NCI-H2171 (cell line): ENCODE results near the gene DSE.

Experiments used
- DNase-seq: peaks from one replicate; lab custom pipeline; 2025; lab: John Stamatoyannopoulos, UW

DSE gene

DNA sequence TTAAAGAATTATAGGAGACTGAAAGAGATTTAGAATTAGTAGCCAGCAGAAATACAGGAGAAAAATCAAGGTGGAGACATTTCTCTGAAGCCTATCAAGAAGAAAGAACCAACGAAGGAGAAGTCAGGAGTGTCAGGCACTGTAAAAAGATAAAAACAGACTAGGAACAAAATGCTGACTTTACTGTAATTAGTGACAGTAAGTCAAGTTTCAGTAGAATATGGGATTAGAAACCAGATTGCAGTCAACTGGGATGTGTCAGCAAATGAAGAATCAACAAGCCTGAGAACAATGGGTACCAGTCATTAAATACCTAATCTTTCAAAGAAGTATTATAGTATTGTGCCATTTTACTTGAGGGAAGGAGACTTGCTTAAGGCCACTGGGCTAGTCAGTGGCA lies 112.0 kb downstream of the DSE start:
- no peak for DNase-seq

DNA sequence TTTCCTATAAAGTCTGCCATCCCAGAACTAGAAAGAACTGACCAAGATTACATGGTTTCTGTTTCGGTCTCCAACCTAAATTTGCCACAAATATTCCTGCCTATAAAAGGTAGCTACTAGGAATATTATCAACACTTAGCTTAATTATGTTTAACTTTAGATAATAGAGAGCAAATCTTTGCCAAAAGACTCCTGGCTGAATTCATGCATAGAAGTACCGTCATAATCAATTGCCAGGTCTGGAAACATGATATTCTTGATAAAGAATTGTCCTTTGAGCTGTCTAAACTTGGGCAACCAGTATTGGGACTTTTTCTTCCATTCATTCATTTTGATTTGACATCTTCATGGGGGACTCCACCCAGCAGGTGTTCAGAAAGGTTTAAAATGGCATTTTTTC lies 112.9 kb downstream of the DSE start:
- no peak for DNase-seq

DNA sequence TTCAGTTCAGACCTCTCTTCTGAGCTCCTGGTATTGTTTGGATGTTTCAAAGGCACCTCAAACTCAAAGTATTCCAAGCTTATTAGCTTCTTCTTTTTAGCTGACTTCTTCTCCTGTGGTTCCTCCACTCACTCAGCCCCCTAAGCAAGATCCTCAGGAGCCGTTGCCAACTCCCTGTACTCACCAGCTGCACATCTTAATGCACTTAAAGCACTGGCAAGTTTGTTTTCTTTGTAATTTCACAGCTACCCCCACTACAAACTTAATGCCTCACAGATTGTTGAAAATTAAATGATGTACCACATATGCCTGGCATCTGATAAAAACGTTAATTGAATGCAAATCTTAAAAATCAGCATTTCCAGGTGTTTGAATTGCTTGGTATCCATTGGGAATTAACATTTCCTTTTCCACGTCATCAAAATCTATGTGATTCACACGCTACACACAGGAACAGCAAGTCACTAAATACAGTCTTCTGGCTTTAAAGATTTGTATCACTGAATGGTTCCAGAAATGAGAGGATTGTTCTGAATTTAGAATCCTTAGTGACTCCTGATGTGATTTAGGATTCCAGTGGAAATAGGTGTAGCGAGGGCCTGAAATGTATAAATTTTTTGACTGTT lies 114.9 kb downstream of the DSE start:
- DNase-seq, result no peak

DNA sequence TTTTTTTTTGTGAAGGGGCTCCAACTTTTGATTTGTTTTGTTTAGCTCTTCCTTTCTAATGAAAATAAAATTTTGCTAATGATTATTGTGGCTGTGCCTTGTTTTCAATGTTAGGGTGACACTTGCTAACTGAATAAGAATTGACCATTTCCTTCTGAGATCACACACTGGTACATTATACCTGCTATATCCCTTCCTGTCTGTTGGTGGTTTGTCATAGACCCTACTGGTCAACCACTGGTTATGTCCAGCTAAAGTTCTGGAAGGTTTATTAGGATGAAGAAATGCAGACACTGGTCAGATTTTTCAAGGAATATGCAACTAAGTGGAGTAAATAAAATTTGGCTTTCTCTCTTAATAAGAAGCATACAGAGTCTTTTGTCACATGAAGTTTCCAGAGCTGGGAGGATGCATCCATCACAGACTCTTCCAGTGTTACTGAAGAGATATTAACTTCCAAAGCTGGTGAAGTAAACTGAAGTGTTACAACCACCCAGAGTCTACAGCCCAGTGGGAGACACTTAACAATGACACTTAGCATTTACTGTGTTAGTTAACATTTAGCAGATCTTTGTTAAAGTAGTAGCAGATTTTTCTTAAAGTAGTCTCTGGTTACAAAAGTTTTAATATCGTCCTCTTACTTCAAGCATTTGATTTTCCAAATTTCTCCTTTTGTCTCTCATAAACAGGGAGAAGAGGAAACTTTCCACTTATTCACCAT lies 121.0 kb downstream of the DSE start:
- DNase-seq, result no peak

DNA sequence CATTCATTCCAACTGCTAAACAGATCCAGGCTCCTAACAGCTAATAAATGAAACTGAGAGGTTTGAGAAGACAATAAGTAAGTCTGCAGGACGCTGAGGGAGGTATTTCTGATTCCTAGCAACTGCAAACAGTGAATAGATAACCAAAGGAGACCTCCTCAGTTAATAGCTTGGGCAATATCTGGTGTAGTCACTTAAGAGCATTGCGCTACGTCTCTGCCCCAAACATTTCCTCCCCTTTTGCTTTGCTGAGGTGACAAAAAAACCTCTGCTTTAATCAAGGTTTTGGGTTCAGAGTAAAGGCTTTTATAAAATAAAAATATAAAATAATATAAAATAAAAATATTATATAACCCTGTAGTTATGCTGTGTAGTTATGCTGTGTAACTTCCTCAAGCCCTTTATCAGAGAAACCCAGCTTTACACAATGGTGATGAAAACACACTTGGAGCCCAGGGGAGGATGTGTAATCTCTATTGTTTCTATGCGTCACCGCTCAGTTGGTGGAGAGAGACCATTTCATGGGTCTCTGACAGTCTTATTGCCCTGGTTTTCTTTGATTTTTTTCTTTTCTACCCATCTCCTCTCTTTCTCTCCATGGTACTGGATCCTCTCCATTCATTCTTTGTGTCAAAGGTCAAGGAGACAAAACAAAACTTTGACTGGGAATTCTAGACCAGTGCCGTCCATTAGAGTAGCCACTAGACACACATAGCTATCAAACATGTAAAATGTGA lies 121.8 kb downstream of the DSE start:
- DNase-seq, result no peak
